AG09309 (cell line): ENCODE measurements around the gene PRDX4.
A peak's percentile ranks its signal among the peaks of the same experiment; 100 is the strongest.
"Not testable (repeated sequence)": the region's sequence is repeated elsewhere in the genome, so short reads cannot be mapped to it uniquely, and the experiment has no call there.

Experiments
- DNase-seq: peaks from one replicate; pipeline ENCODE4 v3.0.0-alpha.2; 2010; ENCODE audit warnings: low read depth
- H3K4me3 ChIP-seq: 2 replicates; pipeline ENCODE4 v1.5.1; 2011; ENCODE audit warnings: mild to moderate bottlenecking, low read depth, low read length, moderate library complexity; ENCODE audit not compliant: control insufficient read depth
- CTCF ChIP-seq: IDR thresholded peaks from 2 replicates; pipeline ENCODE4 v1.5.1; 2011; ENCODE audit warnings: mild to moderate bottlenecking, low read depth, low read length, inconsistent platforms; ENCODE audit not compliant: insufficient read depth, control insufficient read depth; ENCODE audit errors: missing control alignments

The PRDX4 gene

GRCh38 chrX:23666282-23666681 lies 1.0 kb upstream of the PRDX4 start:
- no peak for TF ChIP-seq CTCF
- no peak overlapping the region for H3K4me3 ChIP-seq
- no peak for DNase-seq

GRCh38 chrX:23668335-23668734 lies 1.0 kb downstream of the PRDX4 start:
- DNase-seq: no peak
- peak overlapping the region; percentile 73 for H3K4me3 ChIP-seq
- no peak for TF ChIP-seq CTCF

- TF ChIP-seq CTCF: no peak
- H3K4me3 ChIP-seq: no peak overlapping the region
- no peak for DNase-seq
Measured at GRCh38 chrX:23670528-23670927, 3.2 kb downstream of the PRDX4 start.

GRCh38 chrX:23673108-23673507 lies 5.8 kb downstream of the PRDX4 start:
- no peak for DNase-seq
- no peak for TF ChIP-seq CTCF
- no peak overlapping the region for H3K4me3 ChIP-seq

- H3K4me3 ChIP-seq, DNase-seq: not testable (repeated sequence)
Measured at GRCh38 chrX:23676486-23676885, 9.2 kb downstream of the PRDX4 start.

GRCh38 chrX:23692166-23692565 lies 24.9 kb downstream of the PRDX4 start:
- no peak overlapping the region for H3K4me3 ChIP-seq
- no peak for DNase-seq
- no peak for TF ChIP-seq CTCF

- DNase-seq: no peak
- H3K4me3 ChIP-seq: no peak overlapping the region
- peak; percentile 67 for TF ChIP-seq CTCF
Measured at GRCh38 chrX:23694606-23695005, 27.3 kb downstream of the PRDX4 start.

- DNase-seq: no peak
- TF ChIP-seq CTCF: no peak
- no peak overlapping the region for H3K4me3 ChIP-seq
Measured at GRCh38 chrX:23699636-23700194, 32.4 kb downstream of the PRDX4 start.
